Stimulated activated CD4-positive, alpha-beta T cell treated with anti-CD3 and anti-CD28 coated beads, TNF-alpha, amount 100 ng/mL, for 24 hours (primary cell): ENCODE results near the gene PRR9.

Experiments used
- DNase-seq, 3 experiments: peaks; one replicate each; pipeline ENCODE4 v3.0.0-alpha.2; 2020; ENCODE audit warnings: low read depth in 3 of 3

Gene PRR9

GRCh38 chr1:153262462-153263157 lies 45.2 kb downstream of the PRR9 start:
- DNase-seq = no peak

- no peak for DNase-seq
Observed at GRCh38 chr1:153265457-153265856, 48.1 kb downstream of the PRR9 start.
